HG03354 (cell line): Measurements from ENCODE around the gene DENND1A.
"Not testable (repeated sequence)": the region's sequence is repeated elsewhere in the genome, so short reads cannot be mapped to it uniquely, and the experiment has no call there.

Experiments
- ATAC-seq: cut with Tn5 transposase; IDR thresholded peaks from one replicate; pipeline ENCODE4 v1.9.1; 2021; ENCODE audit warnings: mild to moderate bottlenecking; ENCODE audit not compliant: unreplicated experiment, poor library complexity, severe bottlenecking

Gene DENND1A

DNA sequence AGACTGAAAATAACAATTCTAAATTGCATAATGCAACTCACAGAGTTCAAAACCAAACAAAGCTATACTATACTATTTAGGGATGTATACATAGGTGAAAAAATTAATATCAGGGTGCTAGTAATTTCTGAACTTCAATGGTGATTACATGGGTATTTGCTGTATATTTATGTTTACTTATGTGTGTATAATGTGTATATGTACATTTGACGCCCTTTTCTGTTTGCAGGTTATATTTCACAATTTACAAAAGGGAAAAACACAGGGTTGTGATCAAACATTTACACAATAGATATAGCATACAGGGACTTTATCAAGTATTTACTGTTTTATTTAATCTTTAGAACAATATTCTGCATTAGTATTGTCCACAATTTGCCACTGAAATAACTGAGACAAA is 184.0 kb downstream of the DENND1A start:
- ATAC-seq: no peak

DNA sequence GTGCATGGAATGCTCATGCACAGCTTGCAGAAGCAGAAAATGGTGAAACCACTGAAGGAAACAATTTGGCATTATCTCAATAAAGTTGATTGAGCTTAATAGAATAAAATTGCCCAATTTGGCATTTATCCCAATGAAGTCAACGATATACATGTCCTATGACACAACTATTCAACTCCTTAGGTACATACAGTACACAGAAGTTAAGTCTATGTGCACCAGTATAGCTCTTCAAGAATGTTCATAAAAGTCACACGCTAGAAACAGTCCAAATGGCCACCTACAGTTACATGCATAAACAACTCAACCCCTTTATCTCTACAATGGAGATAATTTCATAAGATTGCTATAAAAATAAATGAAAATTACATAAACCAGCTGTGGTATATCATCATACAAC is 184.5 kb downstream of the DENND1A start:
- no peak for ATAC-seq

DNA sequence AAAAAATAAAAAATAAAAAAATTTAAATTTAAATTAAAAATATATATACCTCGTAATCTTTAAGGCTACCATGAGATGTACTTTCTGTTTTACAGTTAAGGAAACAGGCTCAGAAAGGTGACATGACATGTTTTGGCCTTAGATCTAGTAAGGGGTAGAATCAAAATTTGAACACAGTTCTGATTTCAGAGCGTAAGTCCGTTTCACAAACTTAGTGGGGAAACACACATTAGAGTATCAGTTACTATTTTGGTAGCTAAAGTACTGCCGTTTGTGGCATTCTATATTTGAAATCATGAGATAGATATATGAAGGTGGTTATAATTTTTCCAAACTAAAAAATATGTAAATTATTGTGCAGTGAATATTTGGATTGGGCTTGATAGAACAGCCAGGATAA is 186.2 kb downstream of the DENND1A start:
- ATAC-seq: no peak

DNA sequence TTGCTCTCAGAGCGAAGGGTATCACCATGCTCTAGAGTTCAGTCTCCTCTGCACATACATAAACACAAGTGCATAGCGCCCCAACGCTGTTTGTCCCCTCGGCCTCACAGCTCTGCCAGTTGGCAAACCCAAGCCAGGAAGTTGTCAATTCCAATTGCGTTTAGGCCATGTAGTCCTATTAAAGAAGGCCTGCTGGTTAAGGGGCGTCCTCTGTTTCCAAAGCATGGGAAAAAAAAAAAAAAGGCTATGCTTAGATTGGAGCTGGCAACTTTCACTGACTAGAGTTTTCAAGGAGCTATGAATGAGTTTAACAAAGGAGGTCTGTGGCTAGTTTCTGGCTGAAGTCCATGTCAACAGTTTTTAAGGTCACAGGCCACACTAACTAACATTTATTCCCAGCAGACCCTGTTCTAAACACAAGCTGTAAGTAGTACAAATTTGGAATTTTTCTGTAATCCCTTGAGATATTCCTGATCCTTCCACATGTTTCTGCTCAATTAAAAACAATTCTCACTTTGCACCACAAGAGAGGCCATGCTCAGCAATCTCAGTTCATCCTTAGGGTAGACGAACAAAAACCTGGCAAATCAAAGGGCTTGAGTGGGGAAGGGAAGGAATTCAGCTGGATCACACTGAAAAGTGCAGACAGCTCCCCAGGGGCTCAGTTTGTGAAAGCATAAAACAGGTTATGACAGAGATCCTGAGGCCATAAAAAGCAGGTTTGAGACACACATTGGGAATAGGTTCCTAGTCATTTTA is 187.7 kb downstream of the DENND1A start:
- ATAC-seq: no peak

- ATAC-seq: no peak
These were observed 188.7 kb downstream of the DENND1A start for GRCh38 chr9:123741214-123741613.

DNA sequence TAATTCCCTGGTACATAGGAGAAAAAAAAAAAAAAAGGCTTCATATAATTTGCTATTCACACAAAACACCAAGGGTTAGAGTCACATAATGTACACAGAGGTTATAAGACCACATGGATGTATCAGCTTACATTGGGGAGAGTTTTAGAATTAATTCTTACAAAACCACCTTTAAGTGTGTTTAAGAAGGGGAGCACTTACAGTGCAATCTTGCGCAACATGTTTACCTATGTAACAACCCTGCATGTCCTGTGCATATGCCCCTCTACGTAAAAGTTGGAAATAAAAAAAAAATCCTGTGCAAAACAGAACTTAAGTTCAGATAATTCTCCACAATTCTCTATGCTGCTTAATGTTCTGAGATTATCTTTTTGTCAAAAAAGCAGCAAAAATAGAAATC is 190.0 kb downstream of the DENND1A start:
- ATAC-seq: no peak

DNA sequence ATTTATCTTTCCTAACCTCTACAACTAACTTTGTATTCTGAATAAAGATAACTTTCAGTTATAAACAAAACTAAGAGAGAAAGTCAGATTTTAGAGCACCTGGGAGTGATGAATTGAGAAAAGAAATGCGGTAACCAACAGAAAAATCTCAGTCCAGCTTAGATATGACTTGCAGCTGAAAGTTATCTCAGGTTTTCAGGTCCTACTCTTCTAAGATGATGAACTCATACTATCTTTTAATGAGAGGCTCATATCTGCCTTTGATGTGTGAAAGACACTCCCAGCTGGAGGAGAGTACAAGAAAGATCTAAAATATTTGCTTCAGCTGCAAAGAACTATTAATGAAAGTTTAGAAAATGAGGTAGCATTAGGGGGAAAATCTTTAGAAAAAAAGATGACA is 190.5 kb downstream of the DENND1A start:
- ATAC-seq: no peak

DNA sequence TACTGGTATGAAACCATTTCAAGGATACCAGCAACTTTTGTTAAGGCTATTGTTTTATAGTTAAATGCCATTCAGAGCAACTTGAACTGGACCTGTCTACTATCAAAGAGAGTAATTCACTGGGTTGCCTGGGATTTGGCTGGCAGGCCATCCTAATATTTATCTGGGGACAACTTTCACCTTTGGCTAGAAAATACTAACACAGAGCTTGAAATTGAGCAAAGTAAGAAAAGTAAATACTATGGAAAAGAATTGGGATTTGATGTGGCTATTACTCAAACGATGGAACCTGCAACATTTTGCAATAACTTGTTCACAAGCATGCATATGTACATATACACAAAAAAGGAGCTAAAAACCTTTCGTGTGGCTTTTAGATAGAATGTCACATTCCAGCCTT is 191.3 kb downstream of the DENND1A start:
- no peak for ATAC-seq

DNA sequence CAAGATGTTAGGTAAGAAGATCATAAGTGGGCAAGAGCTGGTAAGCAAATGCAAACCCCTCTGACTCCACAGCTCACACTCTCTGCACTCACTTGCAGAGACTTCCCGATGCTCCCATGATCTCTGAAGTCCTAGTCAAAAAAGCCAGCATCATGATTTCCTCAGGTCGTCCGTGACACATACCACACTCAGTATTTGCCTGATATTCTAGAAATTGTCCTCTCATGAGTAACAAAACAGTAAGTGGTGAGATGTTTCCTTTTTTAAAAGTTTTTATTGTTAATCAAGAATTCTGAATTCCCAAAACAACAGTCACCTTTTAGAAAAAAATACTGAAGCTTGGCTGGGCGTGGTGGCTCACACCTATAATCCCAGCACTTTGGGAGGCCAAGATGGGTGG is 194.6 kb downstream of the DENND1A start:
- ATAC-seq: no peak

- ATAC-seq: not testable (repeated sequence)
These were observed 201.4 kb downstream of the DENND1A start for GRCh38 chr9:123728571-123728970.

DNA sequence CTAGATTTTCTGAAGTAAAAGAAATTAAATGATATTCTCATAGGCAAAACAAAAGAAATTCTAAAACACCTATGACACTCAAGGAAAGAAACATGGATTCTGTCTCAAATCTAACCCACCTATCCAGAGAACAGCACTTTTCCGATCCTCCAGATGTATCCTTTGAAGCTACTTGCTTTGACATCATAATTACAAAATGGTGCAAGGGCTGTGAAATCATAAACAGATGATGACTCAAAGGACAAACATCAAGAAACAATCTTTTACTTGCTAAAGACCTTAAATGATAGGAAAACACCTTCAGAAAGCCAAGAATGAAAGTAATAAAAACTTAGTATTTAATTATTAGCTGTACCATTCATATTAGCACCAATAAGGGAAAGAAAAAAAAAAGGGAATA is 202.6 kb downstream of the DENND1A start:
- ATAC-seq: no peak

DNA sequence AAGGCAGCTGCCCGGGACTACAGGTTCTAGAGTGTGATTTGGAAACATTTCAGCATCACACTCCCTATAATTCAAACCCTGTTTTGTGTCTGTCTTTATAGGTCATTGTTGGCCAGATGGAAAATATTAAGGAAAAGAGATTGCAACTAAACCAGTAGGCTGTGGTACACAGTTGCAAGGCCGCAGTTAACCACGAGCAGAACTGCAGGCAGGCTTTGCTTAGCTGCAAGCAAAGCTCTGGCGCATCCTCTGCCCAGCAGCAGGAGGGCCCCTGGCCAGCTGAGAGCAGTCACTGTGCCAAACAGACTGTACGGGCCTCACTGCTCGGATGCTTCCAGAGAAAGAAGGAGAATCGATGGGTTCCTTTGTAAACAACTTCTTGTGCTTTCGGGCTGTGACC is 204.5 kb downstream of the DENND1A start:
- no peak for ATAC-seq

- ATAC-seq: no peak
These were observed 205.6 kb downstream of the DENND1A start for GRCh38 chr9:123724211-123724796.

- no peak for ATAC-seq
These were observed 206.6 kb downstream of the DENND1A start for GRCh38 chr9:123723135-123723875.

DNA sequence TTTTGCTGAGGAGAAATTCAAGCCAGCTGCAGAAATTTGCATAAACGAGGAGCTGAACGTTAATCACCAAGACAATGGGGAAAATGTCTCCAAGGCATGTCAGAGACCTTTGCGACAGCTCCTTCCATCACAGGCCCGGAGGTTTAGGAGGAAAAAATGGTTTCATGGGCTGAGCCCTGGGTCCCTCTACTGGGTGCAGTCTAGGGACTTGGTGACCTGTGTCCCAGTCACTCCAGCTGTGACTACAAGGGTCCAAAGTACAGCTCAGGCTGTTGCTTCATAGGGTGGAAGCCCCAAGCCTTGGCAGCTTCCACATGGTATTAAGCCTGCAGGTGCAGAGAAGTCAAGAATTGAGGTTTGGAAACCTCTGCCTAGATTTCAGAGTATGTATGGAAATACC is 207.5 kb downstream of the DENND1A start:
- ATAC-seq: no peak

GRCh38 chr9:123718188-123718587 is 211.7 kb downstream of the DENND1A start:
- no peak for ATAC-seq

GRCh38 chr9:123717581-123718175 is 212.2 kb downstream of the DENND1A start:
- ATAC-seq: no peak

GRCh38 chr9:123716339-123716945 is 213.5 kb downstream of the DENND1A start:
- peak; percentile 69 for ATAC-seq

GRCh38 chr9:123715258-123715657 is 214.7 kb downstream of the DENND1A start:
- ATAC-seq: no peak

DNA sequence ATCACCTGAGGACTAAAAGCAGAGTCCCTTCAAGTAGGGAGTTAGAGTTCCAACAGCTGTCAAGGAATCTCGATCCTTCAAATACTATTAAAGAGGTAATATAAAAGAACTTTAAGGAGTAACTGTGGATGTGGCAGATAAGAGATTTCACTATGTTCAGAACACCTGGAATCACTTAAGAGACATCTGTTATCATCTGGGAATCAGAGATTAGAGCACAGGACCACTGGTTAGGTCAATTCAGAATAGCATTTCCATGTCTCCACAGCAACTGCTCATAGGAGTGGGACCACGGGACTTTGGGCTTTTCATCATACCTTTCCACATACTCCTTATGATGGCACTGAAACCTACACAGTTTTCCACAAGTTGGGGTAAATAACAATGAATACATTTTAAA is 216.6 kb downstream of the DENND1A start:
- ATAC-seq: no peak
